Dermis blood vessel endothelial cell (primary cell): Measurements from ENCODE around the gene CA7. TPM values are rescaled to one million over a fixed set of nuclear protein-coding genes. Genes with fewer than 3 reads are reported as not detected.
A peak's percentile ranks its signal among the peaks of the same experiment; 100 is the strongest.
"Not testable (repeated sequence)": the region's sequence is repeated elsewhere in the genome, so short reads cannot be mapped to it uniquely, and the experiment has no call there.

Source experiments
- DNase-seq: peaks from one replicate; pipeline ENCODE4 v3.0.0; 2010
- total RNA-seq: library from RNA; depleted of rRNA; stranded (reverse); fragments of >200 nt; gene quantifications from 2 replicates; pipeline ENCODE4 v1.2.3, GENCODE V29; 2014

Gene CA7
- total RNA-seq, 1 donor from 2014 or later = not detected

- no peak for DNase-seq
Observed at GRCh38 chr16:66874079-66874775, 30.0 kb downstream of the CA7 start.

GRCh38 chr16:66878067-66878466 lies 33.9 kb downstream of the CA7 start:
- no peak for DNase-seq

GRCh38 chr16:66880288-66881013 lies 36.2 kb downstream of the CA7 start, which contains the start of gene PDP2:
Gene PDP2 (plus strand): TSS chr16:66880515. CDS start chr16:66884285, 3,770 bp downstream.
- peak; percentile 95 for DNase-seq

- DNase-seq = peak; percentile 26
Observed at GRCh38 chr16:66881014-66881417, 36.8 kb downstream of the CA7 start.

- DNase-seq = no peak
Observed at GRCh38 chr16:66881560-66881959, 37.3 kb downstream of the CA7 start.

- DNase-seq = no peak
Observed at GRCh38 chr16:66881964-66882508, 37.8 kb downstream of the CA7 start.

- DNase-seq = no peak
Observed at GRCh38 chr16:66882702-66883101, 38.5 kb downstream of the CA7 start.

- no peak for DNase-seq
Observed at GRCh38 chr16:66885491-66885890, 41.3 kb downstream of the CA7 start.

- DNase-seq = no peak
Observed at GRCh38 chr16:66886321-66886720, 42.1 kb downstream of the CA7 start.

- DNase-seq = no peak
Observed at GRCh38 chr16:66886914-66887313, 42.7 kb downstream of the CA7 start.

GRCh38 chr16:66888647-66889615 lies 44.7 kb downstream of the CA7 start:
- no peak for DNase-seq

- DNase-seq = no peak
Observed at GRCh38 chr16:66889622-66890021, 45.4 kb downstream of the CA7 start.

- no peak for DNase-seq
Observed at GRCh38 chr16:66890799-66891198, 46.6 kb downstream of the CA7 start.

GRCh38 chr16:66891360-66891759 lies 47.1 kb downstream of the CA7 start:
- DNase-seq = no peak

- no peak for DNase-seq
Observed at GRCh38 chr16:66891797-66892196, 47.6 kb downstream of the CA7 start.

GRCh38 chr16:66894055-66894454 lies 49.8 kb downstream of the CA7 start:
- no peak for DNase-seq

- peak; percentile 88 for DNase-seq
Observed at GRCh38 chr16:66894948-66895688, 50.9 kb downstream of the CA7 start.

GRCh38 chr16:66895689-66895979 lies 51.4 kb downstream of the CA7 start:
- no peak for DNase-seq

GRCh38 chr16:66895999-66896398 lies 51.8 kb downstream of the CA7 start:
- no peak for DNase-seq

- DNase-seq = not testable (repeated sequence)
Observed at GRCh38 chr16:66896682-66897081, 52.5 kb downstream of the CA7 start.

- DNase-seq = no peak
Observed at GRCh38 chr16:66898207-66898606, 54.0 kb downstream of the CA7 start.

GRCh38 chr16:66898933-66899309 lies 54.7 kb downstream of the CA7 start:
- no peak for DNase-seq
